ENCODE results near the gene KANK4.

Gene KANK4

GRCh38 chr1:62318756-62319544, at the start of gene KANK4:
KANK4 (minus strand) TSS chr1:62319434; CDS start chr1:62281564, 37,870 bp downstream.
- in situ Hi-C loops (cut with MboI; ENCODE audit: low sequenced_read_pairs): no loop called here

DNA sequence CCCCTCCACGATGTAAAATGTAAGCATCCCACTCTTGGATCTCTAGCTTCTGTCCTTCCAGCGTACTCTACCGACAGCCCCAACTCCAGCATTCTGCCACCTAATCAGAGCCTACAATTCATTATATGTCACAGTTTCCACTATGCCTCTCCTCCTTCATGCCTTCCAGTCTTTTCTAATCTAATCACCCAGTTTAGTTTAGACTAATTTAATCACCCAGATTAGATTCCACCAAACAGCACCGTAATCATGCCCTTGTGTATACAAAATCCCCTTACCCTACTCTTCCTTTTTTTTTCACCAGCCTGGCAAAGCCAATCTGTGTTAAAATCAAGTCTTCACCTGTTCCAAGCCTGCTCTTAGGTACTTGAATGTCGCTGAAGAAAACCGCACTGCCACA, 49.8 kb upstream of the KANK4 start:
- in situ Hi-C loops (cut with MboI; ENCODE audit: low sequenced_read_pairs): no loop called here

- in situ Hi-C loops (cut with MboI; ENCODE audit: low sequenced_read_pairs): no loop called here
Measured at GRCh38 chr1:62367005-62367557, 47.8 kb upstream of the KANK4 start.

GRCh38 chr1:62364721-62365120, 45.5 kb upstream of the KANK4 start:
- in situ Hi-C loops (cut with MboI; ENCODE audit: low sequenced_read_pairs): no loop called here

GRCh38 chr1:62362926-62363325, 43.7 kb upstream of the KANK4 start:
- in situ Hi-C loops (cut with MboI; ENCODE audit: low sequenced_read_pairs): no loop called here

DNA sequence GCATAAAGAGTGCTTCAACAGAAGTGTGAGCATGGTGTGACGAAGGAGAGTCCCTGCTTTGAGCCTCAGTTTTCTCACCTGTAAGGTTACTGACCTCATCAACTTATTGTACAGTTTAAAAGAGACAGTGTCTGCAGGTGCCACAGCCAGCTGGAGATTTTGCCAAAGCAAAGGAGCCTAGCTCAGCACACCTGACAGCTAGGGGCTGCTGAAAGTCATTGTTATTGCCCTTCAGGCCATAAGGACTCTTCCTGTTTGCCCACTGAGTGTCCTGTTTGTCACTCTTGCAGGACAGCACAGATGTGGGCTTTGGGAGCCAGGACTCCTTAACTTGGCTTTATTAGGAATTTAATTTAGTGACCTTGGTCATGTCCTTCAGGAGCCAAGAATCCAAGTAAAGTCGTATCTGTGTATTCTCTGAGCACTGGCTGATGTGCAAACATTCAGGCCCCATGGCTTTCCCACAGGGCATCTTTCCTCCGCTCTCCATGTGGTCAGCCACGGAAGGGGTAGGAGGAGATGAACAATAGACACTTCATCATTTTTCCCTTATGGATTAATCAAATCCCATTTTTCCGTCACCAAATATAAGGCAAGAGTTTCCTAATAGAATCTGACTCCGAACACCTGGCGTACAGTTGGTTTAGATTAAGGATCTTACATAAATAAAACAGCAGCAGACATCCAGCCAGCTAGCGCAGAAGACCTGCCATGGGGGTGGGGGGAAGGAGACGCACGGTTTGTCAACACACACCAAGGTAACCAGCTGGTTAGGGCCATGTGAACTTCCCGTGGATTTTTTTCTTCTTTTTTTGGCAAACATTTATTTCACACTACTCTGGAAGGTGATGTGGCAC, 43.1 kb upstream of the KANK4 start:
- in situ Hi-C loops (cut with MboI; ENCODE audit: low sequenced_read_pairs): no loop called here

DNA sequence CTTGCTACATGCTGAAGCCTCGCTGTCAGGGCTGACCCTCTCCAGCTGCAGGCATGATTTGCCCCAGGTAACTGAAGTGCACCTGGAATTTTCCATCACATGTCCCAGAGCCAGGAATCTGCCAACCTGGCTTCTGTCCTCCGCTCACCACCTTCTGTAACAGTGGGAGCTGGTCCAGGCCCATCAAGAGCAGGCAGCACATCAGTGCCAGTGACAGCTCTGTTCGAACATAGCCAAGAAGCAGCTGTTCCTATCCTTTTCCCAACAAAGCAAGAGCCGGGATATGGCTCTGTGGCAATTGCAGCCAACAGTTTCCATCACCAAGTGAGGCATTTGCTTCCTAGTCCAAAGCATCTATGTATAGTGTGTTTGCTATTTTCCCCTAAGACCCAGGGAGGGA, 42.2 kb upstream of the KANK4 start:
- in situ Hi-C loops (cut with MboI; ENCODE audit: low sequenced_read_pairs): no loop called here

- in situ Hi-C loops (cut with MboI; ENCODE audit: low sequenced_read_pairs): no loop called here
Measured at GRCh38 chr1:62358665-62359373, 39.6 kb upstream of the KANK4 start.

DNA sequence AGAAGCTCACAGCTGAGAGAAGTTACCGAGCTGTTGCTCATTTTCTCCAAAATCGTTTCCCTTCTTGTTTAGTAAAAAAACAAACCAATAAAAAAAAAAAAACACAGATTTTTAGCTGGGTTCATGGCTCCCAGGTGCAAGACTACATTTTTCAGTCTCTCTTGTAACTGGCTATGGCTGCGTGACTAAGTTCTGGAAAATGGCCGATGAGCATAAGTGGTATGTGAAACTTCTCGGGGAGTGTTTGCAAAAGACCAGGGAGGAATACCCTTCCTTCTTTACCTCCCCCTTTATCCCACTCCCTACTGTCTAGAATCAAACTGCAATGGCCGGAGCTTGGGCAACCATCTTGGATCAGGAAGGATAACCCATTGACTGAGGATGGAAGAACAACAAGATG, 38.7 kb upstream of the KANK4 start:
- in situ Hi-C loops (cut with MboI; ENCODE audit: low sequenced_read_pairs): no loop called here

- in situ Hi-C loops (cut with MboI; ENCODE audit: low sequenced_read_pairs): no loop called here
Measured at GRCh38 chr1:62356257-62356835, 37.1 kb upstream of the KANK4 start.

GRCh38 chr1:62355095-62355494, 35.9 kb upstream of the KANK4 start:
- in situ Hi-C loops (cut with MboI; ENCODE audit: low sequenced_read_pairs): no loop called here

GRCh38 chr1:62353853-62354252, 34.6 kb upstream of the KANK4 start:
- in situ Hi-C loops (cut with MboI; ENCODE audit: low sequenced_read_pairs): no loop called here

DNA sequence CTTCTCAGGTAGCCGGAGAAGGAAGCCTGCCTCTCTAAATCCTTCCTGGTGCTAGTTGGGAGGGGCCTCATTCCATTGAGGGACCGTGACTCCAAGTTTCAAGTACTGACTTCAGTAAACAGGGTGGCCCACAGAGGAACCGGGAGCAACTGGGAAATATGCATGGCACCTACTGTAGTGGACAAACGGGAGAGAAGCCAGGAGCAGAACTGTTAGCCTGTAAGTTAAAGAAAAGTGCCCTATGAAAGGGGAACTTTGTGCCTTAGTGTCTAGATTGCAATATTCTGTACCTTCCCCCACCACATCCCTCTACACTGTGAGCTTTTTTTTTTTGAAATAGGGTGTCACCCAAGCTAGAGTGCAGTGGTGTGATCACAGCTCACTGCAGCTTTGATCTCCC, 33.2 kb upstream of the KANK4 start:
- in situ Hi-C loops (cut with MboI; ENCODE audit: low sequenced_read_pairs): no loop called here

DNA sequence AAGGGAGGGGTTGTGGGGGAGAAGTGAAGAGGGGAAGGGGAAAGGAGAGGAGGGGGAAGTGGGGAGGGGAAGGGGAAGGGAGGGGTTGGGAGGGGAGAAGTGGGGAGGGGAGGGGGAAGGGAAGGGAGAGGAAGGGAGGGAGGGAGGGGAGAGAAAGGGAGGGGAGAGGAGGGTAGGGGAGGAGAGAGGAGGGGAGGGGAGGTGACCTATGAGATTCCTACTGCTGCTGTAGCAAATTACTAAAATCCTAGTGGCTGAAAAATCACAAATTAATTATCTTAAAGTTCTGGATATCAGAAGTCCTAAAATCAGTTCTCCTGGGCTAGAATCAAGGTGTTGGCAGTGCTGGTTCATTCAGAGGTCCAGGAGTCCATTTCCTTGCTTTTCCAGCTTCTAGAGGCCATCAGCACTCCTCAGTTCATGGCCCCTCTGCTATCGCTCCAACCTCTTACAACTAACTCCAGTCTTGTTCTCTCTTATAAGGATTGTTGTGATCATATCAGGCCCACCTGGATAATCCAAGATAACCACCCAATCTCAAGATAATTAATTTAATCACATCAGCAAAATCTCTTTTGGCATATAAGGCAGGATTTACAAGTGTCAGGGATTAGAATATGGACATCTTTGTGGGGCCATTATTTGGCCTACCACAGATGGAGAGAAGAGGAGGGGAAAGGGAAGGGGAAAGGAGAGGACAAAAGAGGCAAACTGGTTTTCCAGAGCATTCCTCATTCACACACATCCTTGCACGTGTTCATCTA, 30.4 kb upstream of the KANK4 start:
- in situ Hi-C loops (cut with MboI; ENCODE audit: low sequenced_read_pairs): no loop called here

- in situ Hi-C loops (cut with MboI; ENCODE audit: low sequenced_read_pairs): no loop called here
Measured at GRCh38 chr1:62346886-62347285, 27.7 kb upstream of the KANK4 start.

DNA sequence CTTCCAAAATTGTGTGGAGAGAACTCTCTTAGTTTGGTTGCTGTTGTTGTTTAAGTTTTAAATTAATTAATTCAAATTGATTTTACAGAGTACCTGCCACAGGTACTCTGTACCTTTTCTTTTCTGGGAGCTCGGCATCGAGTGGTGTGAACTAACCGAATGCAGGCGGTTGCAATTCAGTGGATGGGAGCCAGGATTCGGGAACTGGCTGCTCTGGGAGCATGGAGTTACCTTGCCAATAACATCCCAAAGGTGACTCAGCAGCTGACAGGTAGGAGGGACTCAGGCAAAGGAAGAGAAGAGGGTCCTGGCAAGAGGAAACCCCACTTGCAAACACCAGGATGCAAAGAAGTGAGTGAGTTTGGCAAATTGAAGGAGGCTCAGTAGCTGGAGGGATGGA, 24.7 kb upstream of the KANK4 start:
- in situ Hi-C loops (cut with MboI; ENCODE audit: low sequenced_read_pairs): no loop called here

DNA sequence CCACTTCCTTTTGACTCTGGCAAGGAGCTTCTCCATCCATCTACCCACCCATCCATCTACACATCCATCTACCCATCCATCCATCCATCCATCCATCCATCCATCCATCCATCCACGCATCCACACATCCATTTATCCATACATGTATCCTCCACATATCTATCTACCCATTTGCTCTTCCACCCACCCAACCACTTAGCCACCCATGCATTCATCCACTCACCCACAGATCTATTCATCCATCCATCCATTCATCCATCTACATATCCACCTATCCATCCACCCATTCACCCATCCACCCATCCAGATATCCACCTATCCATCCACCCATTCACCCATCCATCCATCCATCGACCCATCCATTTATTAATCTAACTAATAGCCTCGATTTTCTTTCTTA, 23.0 kb upstream of the KANK4 start:
- in situ Hi-C loops (cut with MboI; ENCODE audit: low sequenced_read_pairs): no loop called here

GRCh38 chr1:62341615-62342014, 22.4 kb upstream of the KANK4 start:
- in situ Hi-C loops (cut with MboI; ENCODE audit: low sequenced_read_pairs): no loop called here

DNA sequence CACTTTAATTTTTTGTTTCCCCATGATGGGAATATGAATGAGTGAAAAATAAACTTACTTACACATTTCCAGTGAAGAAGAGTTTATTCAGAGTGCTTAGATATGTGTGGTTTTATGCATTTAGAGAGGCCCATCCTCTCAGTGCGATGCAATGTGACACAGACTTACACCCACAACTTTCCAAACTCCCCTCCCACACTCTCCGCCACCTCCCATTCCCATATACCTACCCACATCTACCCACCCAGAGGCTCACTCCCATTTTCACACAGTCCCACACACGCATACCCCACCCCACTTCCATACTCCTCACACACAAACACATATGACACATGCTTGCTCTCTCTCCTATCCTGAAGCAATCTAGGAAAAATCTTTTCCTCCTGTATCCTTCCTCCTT, 21.9 kb upstream of the KANK4 start:
- in situ Hi-C loops (cut with MboI; ENCODE audit: low sequenced_read_pairs): no loop called here
